ENCODE measurements around the gene PPP2R2D.
"Not testable (repeated sequence)": the region's sequence is repeated elsewhere in the genome, so short reads cannot be mapped to it uniquely, and the experiment has no call there.

The PPP2R2D gene

DNA sequence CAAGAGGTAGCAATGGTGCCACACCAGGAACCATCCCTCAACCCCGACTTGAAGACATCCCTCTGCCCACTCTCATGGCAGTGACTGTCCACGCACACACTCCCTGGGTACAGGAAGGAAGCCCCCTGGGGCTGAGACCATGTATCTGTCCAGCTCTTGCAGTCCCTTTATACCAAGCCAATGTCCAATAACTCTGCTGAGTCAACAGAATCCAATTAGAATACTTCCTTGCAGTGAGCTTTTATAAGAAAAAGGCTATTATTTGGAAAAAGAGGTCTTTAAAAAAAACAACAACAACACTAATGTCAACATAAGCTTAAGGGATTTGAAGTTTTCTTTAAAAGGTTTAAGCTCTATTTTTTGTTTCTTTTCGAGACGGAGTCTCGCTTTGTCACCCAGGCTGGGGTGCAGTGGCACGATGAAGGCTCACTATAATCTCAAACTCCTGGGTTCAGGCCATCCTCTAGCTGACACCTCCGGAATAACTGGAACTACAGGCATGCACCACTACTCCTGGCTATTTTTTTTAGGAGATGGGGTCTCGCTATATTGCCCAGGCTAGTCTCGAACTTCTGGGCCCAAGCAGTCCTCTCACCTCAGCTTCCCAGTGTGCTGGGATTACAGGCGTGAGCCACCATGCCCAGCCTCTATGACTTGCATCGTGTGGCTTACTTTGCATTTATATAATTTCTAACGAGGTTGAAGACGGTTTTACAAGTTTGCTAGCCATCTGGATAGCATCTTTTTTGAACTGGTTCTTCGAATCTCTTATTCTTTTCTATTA is 73.4 kb downstream of the PPP2R2D start:
- no peak for DNase-seq (ENCODE audit: low read depth in 2 of 2)

GRCh38 chr10:131975003-131975402 is 74.2 kb downstream of the PPP2R2D start:
- DNase-seq (ENCODE audit: low read depth in 2 of 2) = no peak

- DNase-seq (ENCODE audit: low read depth in 2 of 2) = no peak
Observed at GRCh38 chr10:131975796-131976195, 75.0 kb downstream of the PPP2R2D start.

DNA sequence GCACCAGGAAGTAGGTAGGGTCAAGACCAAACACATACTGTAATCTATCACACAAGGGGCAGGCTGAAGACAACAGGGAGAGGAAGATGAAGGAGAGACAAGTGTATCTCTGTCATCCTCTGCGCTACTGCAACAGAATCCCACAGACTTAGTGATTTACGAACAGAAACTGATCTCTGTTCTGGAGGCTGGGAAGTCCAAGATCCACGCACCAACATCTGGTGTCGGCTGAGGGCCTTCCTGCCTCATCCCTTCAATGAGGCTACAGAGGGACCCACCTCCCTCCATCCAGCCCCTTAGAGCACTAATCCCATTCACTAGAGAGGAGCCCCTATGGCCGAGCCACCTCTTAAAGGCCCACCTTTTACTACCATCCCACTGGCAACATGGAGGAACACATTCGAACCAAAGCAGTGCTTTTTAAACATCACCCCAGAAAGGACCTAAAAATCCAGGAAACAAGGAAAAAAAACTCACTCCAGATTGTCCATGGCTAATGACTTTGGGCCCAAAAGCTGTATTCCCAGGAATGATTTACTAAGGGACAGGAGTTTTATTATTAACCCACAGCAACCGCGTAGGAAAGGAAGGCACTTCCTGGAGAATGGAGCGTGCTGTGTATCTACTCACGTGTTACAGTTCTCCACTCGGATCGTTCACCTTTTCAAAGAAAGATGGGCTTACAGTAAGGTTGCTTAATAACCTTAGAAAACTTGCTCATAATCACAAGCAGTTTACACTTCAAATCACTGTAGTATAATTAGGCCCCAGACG is 76.7 kb downstream of the PPP2R2D start:
- DNase-seq (ENCODE audit: low read depth in 2 of 2) = no peak

- no peak for DNase-seq (ENCODE audit: low read depth in 2 of 2)
Observed at GRCh38 chr10:131978366-131978765, 77.6 kb downstream of the PPP2R2D start.

DNA sequence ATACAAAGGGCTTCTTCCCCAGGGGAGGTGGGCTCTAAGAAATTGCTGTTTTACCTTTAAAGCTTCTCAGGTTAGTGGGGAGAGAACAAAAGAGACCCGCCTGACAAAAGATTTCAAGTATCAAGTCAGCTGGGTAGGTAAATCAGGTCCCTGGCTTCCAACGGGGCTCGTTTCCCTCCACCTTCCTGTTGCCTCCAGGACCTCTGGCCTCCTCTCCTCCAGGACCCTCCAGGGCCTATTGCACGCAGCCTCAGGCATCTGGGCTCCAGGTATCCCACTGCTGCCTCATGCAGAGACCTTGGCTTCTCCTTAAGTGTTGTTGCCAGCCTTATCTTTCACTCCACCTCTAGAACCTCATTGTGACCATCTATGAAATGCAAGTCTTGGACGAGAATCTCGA is 78.0 kb downstream of the PPP2R2D start:
- DNase-seq (ENCODE audit: low read depth in 2 of 2) = no peak

- DNase-seq (ENCODE audit: low read depth in 2 of 2) = no peak
Observed at GRCh38 chr10:131979336-131979735, 78.5 kb downstream of the PPP2R2D start.

DNA sequence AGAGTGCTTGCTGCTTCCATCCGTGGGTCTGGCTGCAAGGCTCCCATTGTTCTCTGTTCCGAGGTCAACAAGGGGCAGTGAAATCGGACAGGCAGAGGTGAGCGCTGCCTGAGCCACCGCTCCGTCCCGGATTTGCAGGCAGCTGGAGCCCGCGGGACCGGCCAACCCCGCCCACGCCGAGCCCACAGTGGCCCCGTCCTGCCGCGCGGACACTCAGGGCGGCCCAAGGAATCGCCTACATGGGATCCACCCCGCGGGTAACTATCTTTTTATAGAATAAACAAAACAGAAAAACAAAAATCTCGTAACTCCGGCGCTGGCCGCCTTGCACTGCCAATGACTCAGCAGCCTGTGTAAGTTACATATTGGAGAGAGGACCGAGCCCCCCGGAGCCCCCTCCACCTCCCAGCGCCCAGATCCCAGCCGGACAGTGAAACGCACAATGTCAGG is 79.0 kb downstream of the PPP2R2D start:
- no peak for DNase-seq (ENCODE audit: low read depth in 2 of 2)

DNA sequence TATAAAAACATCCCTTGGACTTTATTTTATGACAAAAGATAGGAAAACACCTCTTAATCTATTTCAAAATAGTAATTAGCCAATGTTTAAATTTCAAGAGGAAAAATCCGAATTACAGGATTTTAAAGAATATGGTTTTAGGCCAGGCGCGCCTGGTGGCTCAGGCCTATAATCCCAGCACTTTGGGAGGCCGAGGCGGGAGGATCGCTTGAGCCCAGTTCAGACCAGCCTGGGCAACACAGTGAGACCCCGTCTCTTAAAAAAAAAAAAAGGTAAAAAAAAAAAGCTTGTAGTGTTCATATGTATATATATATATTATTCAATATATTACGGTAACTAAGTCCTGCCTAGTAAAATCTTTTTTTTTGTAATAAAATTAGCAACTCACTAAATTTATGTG is 79.5 kb downstream of the PPP2R2D start:
- DNase-seq (ENCODE audit: low read depth in 2 of 2) = no peak

DNA sequence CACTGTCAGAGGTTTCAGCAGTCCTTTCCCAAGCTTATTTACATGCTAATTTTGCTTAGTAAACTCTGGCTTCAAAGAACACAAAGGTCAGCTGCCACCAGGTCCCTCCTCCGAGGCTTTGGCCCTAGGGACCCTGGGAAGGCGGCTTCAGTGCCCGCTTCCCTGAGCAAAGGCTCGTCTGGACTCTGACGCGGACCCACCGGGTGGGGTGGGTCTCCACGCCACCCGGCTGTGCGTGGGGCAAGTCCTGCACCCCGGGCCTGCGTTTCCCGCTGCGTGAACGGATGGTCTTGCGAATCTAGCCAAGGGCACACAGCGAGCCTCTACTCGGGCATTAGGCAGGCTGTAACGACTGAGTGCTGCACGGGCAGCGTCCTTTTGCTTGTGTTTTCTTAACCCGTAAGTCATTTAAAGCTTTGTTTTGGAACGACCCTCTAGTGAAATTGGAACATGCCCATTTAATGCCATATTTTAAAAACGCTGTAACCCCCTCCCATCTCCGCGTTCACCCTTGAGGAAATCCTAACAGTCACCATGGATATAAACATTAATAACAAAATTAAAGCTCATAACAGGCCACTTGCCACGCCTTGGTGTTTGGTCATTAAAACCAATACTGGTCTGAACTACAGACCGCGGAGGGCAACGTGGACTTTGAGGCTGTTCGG is 80.1 kb downstream of the PPP2R2D start:
- DNase-seq (ENCODE audit: low read depth in 2 of 2) = no peak

- DNase-seq (ENCODE audit: low read depth in 2 of 2) = peak; percentile 84 to 85
Observed at GRCh38 chr10:131981429-131982184, 80.8 kb downstream of the PPP2R2D start, which contains the start of gene BNIP3. Gene BNIP3, minus strand, starts transcription at chr10:131981923. Its CDS starts 117 bp downstream, at chr10:131981806.

DNA sequence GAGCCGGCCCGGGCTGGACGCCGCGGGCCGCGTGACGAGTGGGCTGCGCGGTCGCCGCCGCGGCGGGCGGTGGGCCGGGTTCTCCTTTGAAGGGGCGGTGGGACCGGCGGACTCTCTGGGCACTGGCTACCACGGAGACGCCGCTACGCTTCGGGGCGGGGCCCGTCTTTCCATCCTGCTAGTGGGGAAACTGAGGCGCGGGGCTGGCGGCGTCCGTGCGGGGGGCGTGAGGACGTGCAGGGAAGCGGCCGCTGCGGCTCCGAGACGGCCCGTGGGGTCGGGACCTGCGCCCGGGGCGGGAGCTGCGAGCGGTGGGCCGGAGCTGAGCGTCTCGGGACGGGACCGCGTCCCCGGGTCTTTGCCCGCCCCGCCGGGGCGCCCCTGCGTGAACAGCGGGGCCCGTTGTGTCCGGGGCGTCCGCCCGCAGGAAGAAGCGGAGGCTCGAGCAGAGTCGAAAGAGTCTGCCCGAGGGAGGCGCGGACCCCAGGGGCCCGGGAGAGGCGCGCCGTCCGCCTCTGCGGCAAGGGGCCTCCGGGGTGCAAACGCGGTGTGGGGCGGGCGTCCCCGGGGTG is 81.5 kb downstream of the PPP2R2D start:
- DNase-seq (ENCODE audit: low read depth in 2 of 2) = no peak

GRCh38 chr10:131982796-131983195 is 82.0 kb downstream of the PPP2R2D start:
- no peak for DNase-seq (ENCODE audit: low read depth in 2 of 2)

- no peak for DNase-seq (ENCODE audit: low read depth in 2 of 2)
Observed at GRCh38 chr10:131983780-131984179, 83.0 kb downstream of the PPP2R2D start.

DNA sequence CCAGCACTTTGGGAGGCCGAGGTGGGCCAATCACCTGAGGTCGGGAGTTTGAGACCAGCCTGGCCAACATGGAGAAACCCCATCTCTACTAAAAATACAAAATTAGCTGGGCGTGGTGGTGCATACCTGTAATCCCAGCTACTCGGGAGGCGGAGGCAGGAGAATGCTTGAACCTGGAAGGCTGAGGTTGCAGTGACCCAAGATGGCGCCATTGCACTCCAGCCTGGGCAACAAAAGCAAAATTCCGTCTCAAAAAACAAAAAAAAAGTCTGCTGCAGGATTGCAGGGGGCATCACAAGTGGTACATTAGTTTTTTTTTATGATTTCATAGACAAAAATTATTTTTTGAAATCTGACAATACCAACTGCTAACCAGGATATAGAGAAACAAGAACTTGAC is 86.0 kb downstream of the PPP2R2D start:
- DNase-seq (ENCODE audit: low read depth in 2 of 2) = not testable (repeated sequence)

- DNase-seq (ENCODE audit: low read depth in 2 of 2) = not testable (repeated sequence)
Observed at GRCh38 chr10:131987301-131987700, 86.5 kb downstream of the PPP2R2D start.

GRCh38 chr10:131987786-131988185 is 87.0 kb downstream of the PPP2R2D start:
- DNase-seq (ENCODE audit: low read depth in 2 of 2) = not testable (repeated sequence)

GRCh38 chr10:131991726-131992125 is 90.9 kb downstream of the PPP2R2D start:
- no peak for DNase-seq (ENCODE audit: low read depth in 2 of 2)

DNA sequence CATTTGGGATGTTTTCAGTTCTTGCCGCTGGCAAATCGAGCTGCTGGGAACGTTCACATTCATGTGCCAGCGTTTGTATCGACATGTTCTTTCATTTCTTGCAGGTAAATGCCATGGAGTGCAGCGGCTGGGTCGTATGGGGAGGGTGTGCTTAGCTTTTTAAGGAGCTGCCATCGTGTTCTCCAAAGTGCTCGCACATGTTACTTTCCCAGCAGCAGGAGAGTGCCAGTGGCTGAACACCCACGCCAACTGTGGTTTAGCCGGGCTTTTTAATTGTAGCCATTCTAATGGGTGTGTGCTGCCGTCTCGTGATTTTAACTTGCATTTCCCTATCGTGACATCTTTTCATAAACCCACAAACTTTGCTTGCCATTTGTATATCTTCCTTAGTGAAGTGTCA is 92.5 kb downstream of the PPP2R2D start:
- DNase-seq (ENCODE audit: low read depth in 2 of 2) = no peak

DNA sequence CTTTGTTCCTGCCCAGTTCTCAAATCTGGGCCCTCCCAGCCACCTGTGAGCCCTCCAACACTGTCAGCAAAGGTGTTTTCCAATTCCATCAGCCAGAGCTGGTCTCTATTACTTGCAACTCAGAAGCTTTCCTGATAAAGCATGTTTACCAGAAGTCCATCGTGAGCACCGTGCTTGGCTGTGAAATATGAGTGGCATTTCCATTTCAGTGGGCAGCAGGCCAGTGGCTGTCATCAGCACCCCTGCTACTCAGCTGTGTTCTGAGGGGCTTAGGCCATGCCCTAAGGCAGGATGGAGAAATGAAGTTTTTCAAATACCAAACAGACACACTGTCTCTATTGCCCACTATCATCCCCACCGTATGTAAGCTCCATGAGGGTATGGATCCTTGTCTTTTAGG is 93.6 kb downstream of the PPP2R2D start:
- no peak for DNase-seq (ENCODE audit: low read depth in 2 of 2)
